ENCODE data around the gene STBD1.
"Not testable (repeated sequence)": the region's sequence is repeated elsewhere in the genome, so short reads cannot be mapped to it uniquely, and the experiment has no call there.

STBD1 gene

GRCh38 chr4:76305971-76306881, at the start of gene STBD1:
Gene STBD1 (plus strand): TSS chr4:76306733. CDS start chr4:76306770, 37 bp downstream.
- peak; percentile 80 for DNase-seq

- no peak for DNase-seq
Observed at GRCh38 chr4:76256968-76257367, 49.6 kb upstream of the STBD1 start.

GRCh38 chr4:76257824-76258223, 48.7 kb upstream of the STBD1 start:
- no peak for DNase-seq

- no peak for DNase-seq
Observed at GRCh38 chr4:76260571-76260970, 46.0 kb upstream of the STBD1 start.

- DNase-seq = no peak
Observed at GRCh38 chr4:76265631-76266218, 40.8 kb upstream of the STBD1 start.

GRCh38 chr4:76266627-76267026, 39.9 kb upstream of the STBD1 start:
- DNase-seq = no peak

GRCh38 chr4:76267811-76268210, 38.7 kb upstream of the STBD1 start:
- DNase-seq = no peak

GRCh38 chr4:76270244-76271175, 36.0 kb upstream of the STBD1 start:
- DNase-seq = peak; percentile 69

GRCh38 chr4:76271248-76271647, 35.3 kb upstream of the STBD1 start:
- DNase-seq = no peak

- DNase-seq = no peak
Observed at GRCh38 chr4:76272073-76272472, 34.5 kb upstream of the STBD1 start.

- DNase-seq = no peak
Observed at GRCh38 chr4:76272582-76272981, 34.0 kb upstream of the STBD1 start.

GRCh38 chr4:76272999-76273398, 33.5 kb upstream of the STBD1 start:
- no peak for DNase-seq

- DNase-seq = no peak
Observed at GRCh38 chr4:76275486-76276124, 30.9 kb upstream of the STBD1 start.

- DNase-seq = no peak
Observed at GRCh38 chr4:76276813-76277212, 29.7 kb upstream of the STBD1 start.

GRCh38 chr4:76277667-76278066, 28.9 kb upstream of the STBD1 start:
- no peak for DNase-seq

GRCh38 chr4:76278583-76278982, 27.9 kb upstream of the STBD1 start:
- DNase-seq = no peak

- DNase-seq = no peak
Observed at GRCh38 chr4:76279462-76279861, 27.1 kb upstream of the STBD1 start.

GRCh38 chr4:76280488-76281441, 25.8 kb upstream of the STBD1 start:
- DNase-seq = no peak

- not testable (repeated sequence) for DNase-seq
Observed at GRCh38 chr4:76281594-76281993, 24.9 kb upstream of the STBD1 start.

GRCh38 chr4:76282941-76283689, 23.4 kb upstream of the STBD1 start:
- no peak for DNase-seq

GRCh38 chr4:76283900-76284299, 22.6 kb upstream of the STBD1 start:
- DNase-seq = no peak
